B cell (primary cell): ENCODE results near the gene RRBP1.

ENCODE experiments used
- EZH2 ChIP-seq: IDR thresholded peaks from 2 replicates; pipeline ENCODE4 v1.6.1; 2012; ENCODE audit warnings: borderline replicate concordance, low read depth, mild to moderate bottlenecking, moderate library complexity, low read length; ENCODE audit not compliant: insufficient read depth, poor library complexity, severe bottlenecking
- TF ChIP-seq, protein P1 (sequence below): fragments of 200-600 bp; IDR thresholded peaks from one replicate; pipeline ENCODE4 v1.8.0; 2022; ENCODE audit warnings: antibody characterized with exemption, mild to moderate bottlenecking

GRCh38 chr20:17712201-17712600, 30.2 kb upstream of the RRBP1 start:
- TF ChIP-seq, protein P1, sequence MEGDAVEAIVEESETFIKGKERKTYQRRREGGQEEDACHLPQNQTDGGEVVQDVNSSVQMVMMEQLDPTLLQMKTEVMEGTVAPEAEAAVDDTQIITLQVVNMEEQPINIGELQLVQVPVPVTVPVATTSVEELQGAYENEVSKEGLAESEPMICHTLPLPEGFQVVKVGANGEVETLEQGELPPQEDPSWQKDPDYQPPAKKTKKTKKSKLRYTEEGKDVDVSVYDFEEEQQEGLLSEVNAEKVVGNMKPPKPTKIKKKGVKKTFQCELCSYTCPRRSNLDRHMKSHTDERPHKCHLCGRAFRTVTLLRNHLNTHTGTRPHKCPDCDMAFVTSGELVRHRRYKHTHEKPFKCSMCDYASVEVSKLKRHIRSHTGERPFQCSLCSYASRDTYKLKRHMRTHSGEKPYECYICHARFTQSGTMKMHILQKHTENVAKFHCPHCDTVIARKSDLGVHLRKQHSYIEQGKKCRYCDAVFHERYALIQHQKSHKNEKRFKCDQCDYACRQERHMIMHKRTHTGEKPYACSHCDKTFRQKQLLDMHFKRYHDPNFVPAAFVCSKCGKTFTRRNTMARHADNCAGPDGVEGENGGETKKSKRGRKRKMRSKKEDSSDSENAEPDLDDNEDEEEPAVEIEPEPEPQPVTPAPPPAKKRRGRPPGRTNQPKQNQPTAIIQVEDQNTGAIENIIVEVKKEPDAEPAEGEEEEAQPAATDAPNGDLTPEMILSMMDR, result no peak
- TF ChIP-seq EZH2, result no peak
